Stimulated activated CD4-positive, alpha-beta T cell treated with anti-CD3 and anti-CD28 coated beads, Interleukin-1b, Interleukin-23, amount 100 ng/mL, for 4 hours (primary cell): ENCODE measurements around the gene SPIN1.

Experiments
- DNase-seq, 2 donors: peaks; one replicate each; pipeline ENCODE4 v3.0.0-alpha.2; 2020; ENCODE audit warnings: low read depth in 2 of 2

SPIN1 gene

GRCh38 chr9:88388886-88389605 is 802 bp downstream of the SPIN1 start:
- DNase-seq, result no peak

DNA sequence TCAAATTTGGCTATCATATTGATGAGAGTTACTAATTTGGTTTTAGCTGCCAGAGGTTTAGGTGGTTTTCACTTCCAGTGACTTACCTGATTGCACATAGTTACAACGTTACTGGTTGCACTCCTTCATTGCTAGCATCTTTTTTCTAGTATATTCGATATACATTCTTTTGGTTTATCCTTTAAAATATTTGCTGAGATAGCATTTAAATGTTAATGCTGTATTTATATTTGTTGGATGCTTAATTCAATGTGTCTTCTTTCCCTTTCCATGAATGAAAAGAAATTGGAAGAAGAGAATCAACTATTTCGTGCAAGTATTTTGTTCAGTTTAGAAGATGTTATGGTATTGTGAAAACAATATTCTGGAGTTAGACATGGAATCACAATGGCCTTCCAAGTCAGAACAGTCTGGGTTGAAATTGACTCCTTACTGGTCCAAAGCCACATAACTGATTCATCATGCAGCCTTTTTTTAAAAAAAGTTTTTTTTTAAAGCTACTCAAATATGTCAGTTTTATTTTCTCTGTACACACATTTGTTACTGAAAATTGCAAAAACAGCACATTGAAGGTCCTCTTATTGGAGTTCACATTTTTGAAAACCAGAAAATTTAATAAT is 2.2 kb downstream of the SPIN1 start:
- no peak for DNase-seq

DNA sequence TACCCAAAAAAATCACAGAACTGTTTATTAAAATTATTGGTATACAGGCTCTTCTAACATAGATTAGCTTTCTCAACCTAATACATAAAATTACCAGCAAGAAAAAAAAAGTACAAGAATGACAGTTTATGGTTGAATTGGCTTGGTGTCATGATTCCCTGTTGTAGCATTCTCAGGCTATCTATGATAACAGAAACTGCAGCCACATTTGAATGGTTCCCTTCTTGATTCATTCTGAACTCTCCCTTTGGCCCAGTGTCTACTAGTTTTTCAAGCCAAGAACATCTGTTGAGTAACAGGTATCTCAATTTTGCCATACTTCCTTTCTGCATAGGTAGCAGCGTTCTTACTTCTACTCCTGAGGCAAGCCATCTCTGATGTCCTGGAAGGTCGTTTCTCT is 3.0 kb downstream of the SPIN1 start:
- no peak for DNase-seq

DNA sequence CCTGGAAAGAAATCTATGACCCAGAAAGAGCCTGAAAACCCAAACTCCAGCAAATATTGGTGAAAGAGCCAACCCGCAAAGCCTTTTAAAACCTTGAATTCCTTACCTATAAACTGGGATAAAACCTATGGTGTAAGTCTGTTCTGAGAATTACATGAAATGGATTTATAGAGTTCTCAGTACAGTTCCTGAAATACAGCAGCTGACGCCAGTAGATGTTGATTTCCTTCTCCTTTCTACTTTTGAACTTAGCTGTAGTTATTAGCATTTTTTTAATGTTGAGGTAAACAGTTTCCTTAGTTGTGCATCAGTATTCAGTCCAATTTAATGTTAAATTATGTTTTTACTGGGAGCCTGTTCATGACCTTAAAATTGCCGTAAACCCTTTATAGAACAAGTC is 3.7 kb downstream of the SPIN1 start:
- no peak for DNase-seq

DNA sequence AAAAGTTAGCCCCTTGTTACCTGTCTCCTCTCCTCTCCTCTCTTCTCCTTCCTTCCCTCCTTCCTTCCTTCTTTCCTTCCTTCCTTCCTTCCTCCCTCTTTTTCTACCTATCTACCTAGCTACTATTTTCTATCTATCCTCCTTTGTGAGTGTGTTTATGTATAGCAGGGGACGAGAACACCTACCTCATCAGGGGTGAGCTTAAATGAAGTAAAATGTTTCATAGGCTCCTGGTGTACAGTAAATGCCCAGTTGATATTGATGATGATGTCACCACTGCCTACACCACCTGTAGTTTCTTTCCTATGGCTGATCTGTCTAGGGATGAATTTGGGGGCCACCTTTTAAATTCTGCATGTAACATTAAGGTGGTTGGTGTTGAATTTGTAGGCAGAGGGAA is 4.3 kb downstream of the SPIN1 start:
- no peak for DNase-seq

DNA sequence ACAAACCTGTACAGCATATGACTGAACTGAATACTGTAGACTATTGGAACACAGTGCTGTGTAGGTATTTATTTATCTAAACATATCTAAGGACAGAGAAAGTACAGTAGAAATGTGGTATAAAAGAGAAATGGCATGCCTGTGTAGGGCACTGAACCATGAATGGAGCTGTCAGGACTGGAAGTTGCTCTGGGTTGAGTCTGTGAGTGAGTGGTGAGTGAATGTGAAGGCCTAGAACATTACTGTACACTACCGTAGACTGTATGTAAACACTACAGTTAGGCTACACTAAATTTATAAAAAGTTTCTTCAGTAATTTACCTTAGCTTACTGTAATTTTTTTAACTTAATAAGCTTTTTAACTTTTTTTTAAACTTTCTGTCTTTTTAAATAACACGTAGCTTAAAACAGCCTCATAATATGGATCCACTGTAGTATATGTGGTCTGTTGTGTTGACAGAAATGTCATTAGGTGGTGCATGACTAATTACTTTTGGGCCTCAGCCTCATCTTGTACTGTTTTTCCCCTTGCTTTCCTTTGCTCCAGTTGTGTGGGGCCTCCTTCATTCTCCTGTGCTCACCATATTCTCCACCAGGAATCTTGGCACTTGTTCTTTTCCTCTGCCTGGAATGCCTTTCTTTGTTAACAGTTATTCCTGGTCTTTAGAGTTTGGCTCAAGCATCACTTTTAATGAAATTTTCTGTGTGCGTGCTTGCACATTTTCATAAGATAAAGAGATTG is 8.8 kb downstream of the SPIN1 start:
- no peak for DNase-seq

DNA sequence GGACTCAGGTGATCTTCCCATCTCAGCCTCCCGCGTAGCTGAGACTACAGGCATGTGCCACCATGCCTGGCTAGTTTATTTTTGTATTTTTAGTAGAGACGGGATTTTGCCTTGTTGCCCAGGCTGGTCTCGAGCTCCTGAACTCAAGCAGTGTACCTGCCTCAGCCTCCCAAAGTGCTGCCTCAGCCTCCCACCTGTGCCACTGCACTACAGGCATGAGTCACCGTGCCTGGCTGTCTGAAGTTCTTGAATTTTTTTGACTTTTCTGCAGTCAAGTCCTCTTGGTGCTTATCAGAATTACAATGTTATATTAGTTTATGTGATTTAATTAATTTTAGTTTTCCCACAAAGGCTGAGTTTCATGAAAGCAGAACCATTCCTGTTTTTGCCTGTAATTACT is 9.8 kb downstream of the SPIN1 start:
- no peak for DNase-seq

- DNase-seq, result no peak
These were observed 11.7 kb downstream of the SPIN1 start for GRCh38 chr9:88399966-88400365.

GRCh38 chr9:88403340-88403739 is 15.1 kb downstream of the SPIN1 start:
- no peak for DNase-seq

DNA sequence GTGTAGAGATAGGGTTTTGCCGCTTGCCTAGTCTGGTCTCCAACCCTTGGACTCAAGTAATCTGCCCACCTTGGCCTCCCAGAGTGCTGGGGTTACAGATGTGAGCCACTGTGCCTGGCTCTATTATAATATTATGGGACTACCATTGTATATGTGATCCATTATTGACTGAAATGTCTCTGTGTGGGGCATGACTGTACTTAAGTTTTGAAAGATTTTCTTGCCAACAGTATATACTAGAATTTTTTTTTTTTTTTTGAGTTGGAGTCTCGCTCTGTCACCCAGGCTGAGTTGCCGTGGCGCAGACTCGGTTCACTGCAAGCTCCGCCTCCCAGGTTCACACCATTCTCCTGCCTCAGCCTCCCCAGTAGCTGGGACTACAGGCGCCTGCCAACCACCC is 17.8 kb downstream of the SPIN1 start:
- DNase-seq, result no peak

DNA sequence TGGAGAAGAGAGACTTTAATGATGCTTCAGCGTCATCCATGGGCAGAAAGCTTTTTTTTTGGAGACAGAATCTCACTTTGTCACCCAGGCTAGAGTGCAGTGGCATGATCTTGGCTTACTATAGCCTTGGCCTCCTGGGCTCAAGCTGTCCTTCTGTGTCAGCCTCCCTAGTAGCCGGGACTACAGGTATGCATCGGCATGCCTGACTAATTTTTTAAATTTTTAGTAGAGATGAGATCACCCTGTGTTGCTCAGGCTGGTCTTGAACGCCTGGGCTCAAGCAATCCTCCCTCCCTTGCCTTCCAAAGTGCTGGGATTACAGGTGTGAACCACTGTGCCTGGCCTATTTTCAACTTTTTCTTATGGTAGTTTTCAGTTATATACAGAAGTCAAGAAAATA is 23.2 kb downstream of the SPIN1 start:
- DNase-seq, result no peak

GRCh38 chr9:88414298-88414697 is 26.1 kb downstream of the SPIN1 start:
- DNase-seq, result no peak

GRCh38 chr9:88418025-88418424 is 29.8 kb downstream of the SPIN1 start:
- DNase-seq, result no peak

- DNase-seq, result no peak
These were observed 30.7 kb downstream of the SPIN1 start for GRCh38 chr9:88418715-88419540.

DNA sequence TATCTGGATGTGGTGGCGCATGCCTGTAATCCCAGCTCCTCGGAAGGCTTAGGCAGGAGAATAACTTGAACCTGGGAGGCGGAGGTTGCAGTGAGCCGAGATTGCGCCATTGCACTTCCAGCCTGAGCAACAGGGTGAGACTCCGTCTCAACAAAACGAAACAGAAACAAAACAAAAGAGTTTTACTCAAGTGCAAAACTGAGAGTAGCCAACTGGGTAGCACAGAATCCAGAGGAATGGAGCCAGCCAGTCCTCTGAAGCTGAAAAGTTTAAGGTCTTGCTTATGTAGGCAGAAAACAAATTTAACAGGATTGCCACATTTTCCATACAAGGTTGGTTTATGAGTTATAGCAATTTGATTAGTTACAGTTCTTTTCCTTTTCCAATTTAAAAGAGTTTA is 32.0 kb downstream of the SPIN1 start:
- no peak for DNase-seq

DNA sequence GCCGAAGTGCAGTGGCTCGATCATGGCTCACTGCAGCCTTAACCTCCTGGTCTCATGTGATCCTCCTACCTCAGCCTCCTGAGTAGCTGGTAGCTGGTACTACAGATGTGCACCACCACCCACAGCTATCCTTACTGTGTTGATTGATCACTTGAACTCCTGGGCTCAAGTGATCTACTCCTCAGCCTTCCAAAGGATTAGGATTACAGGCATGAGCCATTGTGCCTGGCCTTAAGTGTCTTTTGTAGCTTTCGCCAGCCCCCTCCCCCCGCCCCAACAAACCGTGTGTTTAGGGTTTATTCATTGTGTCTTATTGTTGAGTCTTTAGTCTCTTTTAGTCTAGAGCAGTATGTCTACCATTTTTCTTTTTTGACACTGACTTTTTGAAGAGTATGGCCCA is 33.1 kb downstream of the SPIN1 start:
- DNase-seq, result no peak

GRCh38 chr9:88425538-88425950 is 37.3 kb downstream of the SPIN1 start:
- no peak for DNase-seq

DNA sequence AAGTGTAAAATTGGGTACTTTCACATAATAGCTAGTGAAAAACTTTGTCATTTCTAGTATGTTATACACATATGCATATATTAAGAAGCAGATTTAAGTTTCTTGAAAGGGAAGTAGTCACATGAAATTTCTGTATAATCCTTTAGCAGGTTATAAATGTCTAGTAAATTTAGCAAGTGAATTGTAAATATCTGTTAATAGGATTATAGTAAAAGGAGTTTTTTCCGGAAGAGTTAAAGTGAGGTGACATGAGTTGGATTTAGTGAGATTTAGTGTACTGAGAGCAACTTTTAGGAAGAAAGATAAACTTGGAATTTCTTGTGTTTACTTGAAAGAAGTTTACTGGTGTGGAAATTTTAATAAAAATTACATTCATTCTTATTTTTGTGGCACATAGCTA is 38.4 kb downstream of the SPIN1 start:
- no peak for DNase-seq

DNA sequence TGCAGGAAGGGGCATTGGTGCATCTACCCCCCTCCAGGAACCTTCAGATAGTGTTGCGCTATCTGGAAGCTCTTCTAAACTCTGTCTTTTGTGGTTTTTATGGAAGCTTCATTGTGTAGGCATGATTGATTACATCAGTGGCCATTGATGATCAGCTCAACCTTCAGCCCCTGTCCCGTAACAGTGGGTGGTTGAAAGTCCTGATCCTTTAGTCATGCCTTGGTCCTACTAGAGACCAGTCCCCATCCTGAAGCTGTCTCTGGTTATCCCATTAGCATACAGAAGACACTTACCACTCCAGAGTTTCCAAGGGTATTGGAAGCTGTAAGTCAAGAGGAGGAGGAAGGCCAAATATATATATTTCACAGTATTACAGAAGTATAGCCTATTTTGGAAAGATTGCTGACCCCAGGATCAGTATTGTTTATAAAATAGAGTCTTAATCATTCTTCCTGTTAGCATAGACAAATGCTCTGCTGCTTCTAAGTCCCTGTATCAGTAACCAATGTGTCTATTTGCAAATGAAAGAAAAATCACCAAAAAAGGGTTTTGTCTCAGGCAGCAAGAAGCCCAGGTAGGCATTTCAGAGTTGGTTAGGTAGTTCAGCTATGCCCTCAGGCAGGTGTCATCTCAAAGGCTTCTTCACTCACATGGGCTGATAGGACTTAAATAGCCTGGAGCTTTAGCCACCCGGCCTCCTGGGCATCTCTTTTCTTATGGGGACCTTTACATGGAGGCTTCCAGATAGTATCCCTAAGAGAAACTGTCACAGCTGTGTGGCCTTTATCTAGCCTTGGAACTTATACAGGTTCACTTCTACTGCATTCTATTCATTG is 41.6 kb downstream of the SPIN1 start:
- DNase-seq, result no peak

- no peak for DNase-seq
These were observed 45.5 kb downstream of the SPIN1 start for GRCh38 chr9:88433583-88434255.

GRCh38 chr9:88435336-88435735 is 47.1 kb downstream of the SPIN1 start:
- DNase-seq, result no peak
